Stimulated activated naive CD8-positive, alpha-beta T cell treated with anti-CD3 and anti-CD28 coated beads, Interleukin-15, amount 100 ng/mL, for 72 hours (primary cell): ENCODE results near the gene C17orf113.

Source experiments
- ATAC-seq: fragments of 150-1000 bp; cut with Tn5 transposase; 2 replicates; pipeline ENCODE4 v1.10.0; 2021; ENCODE audit warnings: mild to moderate bottlenecking, moderate library complexity
- DNase-seq, 2 donors: peaks; one replicate each; pipeline ENCODE4 v3.0.0; 2021 to 2022
- H3K27ac Mint-ChIP-seq, 2 donors: one replicate each; pipeline ENCODE4 v1.8.0; 2022; ENCODE audit warnings: mild to moderate bottlenecking in 2 of 2, mixed read lengths in 2 of 2, moderate library complexity in 2 of 2
- H3K27me3 Mint-ChIP-seq: one replicate; pipeline ENCODE4 v1.8.0; 2022; ENCODE audit warnings: mixed read lengths
- H3K4me1 Mint-ChIP-seq: one replicate; pipeline ENCODE4 v1.8.0; 2022; ENCODE audit warnings: mild to moderate bottlenecking, mixed read lengths
- H3K4me3 Mint-ChIP-seq, 2 donors: one replicate each; pipeline ENCODE4 v1.8.0; 2022; ENCODE audit warnings: mild to moderate bottlenecking in 2 of 2, mixed read lengths in 2 of 2, moderate library complexity in 1 of 2
- H3K9me3 Mint-ChIP-seq, 2 donors: one replicate each; pipeline ENCODE4 v1.8.0; 2022; ENCODE audit warnings: mixed read lengths in 2 of 2

The C17orf113 gene

DNA sequence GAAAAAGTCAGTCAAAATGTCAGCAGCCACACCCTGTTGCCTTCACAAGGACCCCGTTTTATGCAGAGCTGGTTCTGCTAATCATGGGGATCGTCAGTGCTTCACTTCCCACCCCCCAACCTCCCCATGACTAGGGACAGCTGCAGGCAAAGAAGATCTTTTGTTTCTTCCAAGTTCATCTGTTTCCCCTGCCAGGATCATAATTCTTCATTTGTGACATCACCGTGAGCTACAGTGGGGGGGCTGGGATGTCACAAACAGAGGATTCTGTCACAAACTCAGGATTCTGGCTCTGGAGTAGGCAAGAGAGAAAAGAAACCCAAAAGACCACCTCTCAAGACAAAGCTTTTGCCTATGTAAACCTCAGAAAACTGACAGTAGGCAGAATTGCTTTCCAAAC is 57.8 kb downstream of the C17orf113 start:
- H3K4me3 Mint-ChIP-seq: no peak overlapping the region

GRCh38 chr17:41989702-41990419 is 60.5 kb downstream of the C17orf113 start:
- Mint-ChIP-seq H3K9me3 (no peaks in the 10 kb centered on the region), H3K4me3 (no peak overlapping the region), H3K27ac (no peak overlapping the region), H3K27me3 (no peaks in the 10 kb centered on the region), H3K4me1 (peaks cover 16% of the 10 kb centered on the region)
- DNase-seq: no peak
- ATAC-seq: no peak

More for the DNA sequence above, 57.8 kb downstream of the C17orf113 start:
- H3K9me3 Mint-ChIP-seq: no peaks in the 10 kb centered on the region
- H3K4me1 Mint-ChIP-seq: peaks cover 28% of the 10 kb centered on the region
- H3K27ac Mint-ChIP-seq: peak overlapping the region; percentile 69 to 74
- DNase-seq (no peak), ATAC-seq (no peak)
- no peaks in the 10 kb centered on the region for H3K27me3 Mint-ChIP-seq

DNA sequence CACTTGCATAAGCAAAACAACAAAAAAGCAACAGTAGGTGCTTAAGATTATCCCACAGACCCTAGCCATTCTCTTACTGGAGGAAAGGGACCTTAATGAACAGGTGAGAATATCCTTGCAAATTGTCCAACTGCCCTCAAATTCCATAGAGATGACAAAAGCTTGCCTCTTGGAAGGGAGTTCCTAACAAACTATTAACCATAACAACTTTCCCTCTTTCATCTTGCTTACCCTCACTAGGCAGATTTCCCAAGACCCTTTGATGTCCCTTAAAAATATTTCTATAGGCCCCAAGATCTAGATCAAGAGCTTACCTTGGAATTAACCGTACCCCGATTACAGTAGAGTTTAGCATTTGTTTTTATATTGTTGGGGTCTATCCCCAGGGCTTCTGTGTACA is 62.0 kb downstream of the C17orf113 start:
- Mint-ChIP-seq H3K4me3 (no peak overlapping the region), H3K27me3 (no peaks in the 10 kb centered on the region), H3K4me1 (peaks cover 16% of the 10 kb centered on the region), H3K9me3 (no peaks in the 10 kb centered on the region), H3K27ac (peak overlapping the region; percentile 48 to 86)
- ATAC-seq (no peak), DNase-seq (no peak)
